HAP-1 (cell line): ENCODE results near the gene SLC9A3.

ENCODE experiments used
- DNase-seq, 2 experiments: peaks; one replicate each; pipeline ENCODE4 v3.0.0-alpha.2; 2016 to 2020; ENCODE audit warnings: low spot score in 2 of 2
- H3K27me3 ChIP-seq: fragments of 250-450 bp; sonication (Bioruptor Pico); 2 replicates; pipeline ENCODE4 v1.5.1; 2020; ENCODE audit warnings: low read depth, mild to moderate bottlenecking, moderate library complexity
- H3K36me3 ChIP-seq: fragments of 250-450 bp; sonication (Bioruptor Pico); replicated peaks from 2 replicates; pipeline ENCODE4 v1.5.1; 2020; ENCODE audit warnings: mild to moderate bottlenecking
- H3K4me1 ChIP-seq: fragments of 250-450 bp; sonication (Bioruptor Pico); 2 replicates; pipeline ENCODE4 v1.5.1; 2020; ENCODE audit warnings: mild to moderate bottlenecking
- H3K4me3 ChIP-seq: fragments of 250-450 bp; sonication (Bioruptor Pico); 2 replicates; pipeline ENCODE4 v1.5.1; 2020; ENCODE audit warnings: mild to moderate bottlenecking, moderate library complexity
- H3K9me3 ChIP-seq: fragments of 250-450 bp; sonication (Bioruptor Pico); 2 replicates; pipeline ENCODE4 v1.5.1; 2020; ENCODE audit warnings: mild to moderate bottlenecking, moderate library complexity
- in situ Hi-C: fragments of 300-500 bp; cut with MboI; formaldehyde crosslinking; loops from 3 replicates; pipeline ENCODE4 v1.14.3; 2020; ENCODE audit warnings: low sequenced_read_pairs, inconsistent platforms, mixed read lengths

Gene SLC9A3

GRCh38 chr5:444226-444625, 80.0 kb downstream of the SLC9A3 start:
- Histone ChIP-seq H3K36me3 (peaks cover 25% of the 10 kb centered on the region), H3K4me3 (peak overlapping the region; percentile 87), H3K4me1 (no peaks in the 10 kb centered on the region), H3K9me3 (no peaks in the 10 kb centered on the region), H3K27me3 (no peaks in the 10 kb centered on the region)
- in situ Hi-C loops: no loop called here
- no peak for DNase-seq

- H3K36me3 ChIP-seq: peaks cover 17% of the 10 kb centered on the region
- in situ Hi-C loops: no loop called here
- no peak for DNase-seq
Observed at GRCh38 chr5:443239-444151, 80.8 kb downstream of the SLC9A3 start.

GRCh38 chr5:442335-443238, 81.7 kb downstream of the SLC9A3 start, which contains the start of gene EXOC3:
Gene EXOC3 (plus strand): TSS chr5:443176. CDS start chr5:446206, 3,030 bp downstream.
- in situ Hi-C loops: no loop called here
- peak; percentile 42 to 76 for DNase-seq

More at GRCh38 chr5:443239-444151, 80.8 kb downstream of the SLC9A3 start:
- Histone ChIP-seq H3K9me3 (no peaks in the 10 kb centered on the region), H3K27me3 (no peaks in the 10 kb centered on the region), H3K4me3 (peak overlapping the region; percentile 87), H3K4me1 (no peaks in the 10 kb centered on the region)

GRCh38 chr5:441996-442334, 82.3 kb downstream of the SLC9A3 start:
- peaks cover 2% of the 10 kb centered on the region for H3K36me3 ChIP-seq
- no peak for DNase-seq
- H3K27me3 ChIP-seq: no peaks in the 10 kb centered on the region
- H3K4me1 ChIP-seq: no peaks in the 10 kb centered on the region
- in situ Hi-C loops: no loop called here
- H3K4me3 ChIP-seq: peak overlapping the region; percentile 87
- no peaks in the 10 kb centered on the region for H3K9me3 ChIP-seq

More at GRCh38 chr5:442335-443238, 81.7 kb downstream of the SLC9A3 start, which contains the start of gene EXOC3:
- peaks cover 8% of the 10 kb centered on the region for H3K36me3 ChIP-seq
- no peaks in the 10 kb centered on the region for H3K9me3 ChIP-seq
- no peaks in the 10 kb centered on the region for H3K27me3 ChIP-seq
- peak within 1 kb of the TSS; percentile 87 for H3K4me3 ChIP-seq
- H3K4me1 ChIP-seq: no peaks in the 10 kb centered on the region

- no peak for DNase-seq
- Histone ChIP-seq H3K36me3 (no peaks in the 10 kb centered on the region), H3K27me3 (no peaks in the 10 kb centered on the region), H3K9me3 (no peaks in the 10 kb centered on the region), H3K4me3 (no peak overlapping the region), H3K4me1 (no peaks in the 10 kb centered on the region)
- in situ Hi-C loops: no loop called here
Observed at GRCh38 chr5:440401-441201, 83.6 kb downstream of the SLC9A3 start.

- Histone ChIP-seq H3K27me3 (no peaks in the 10 kb centered on the region), H3K4me3 (no peak overlapping the region)
Observed at GRCh38 chr5:439636-440035, 84.6 kb downstream of the SLC9A3 start.

GRCh38 chr5:439181-439580, 85.1 kb downstream of the SLC9A3 start:
- Histone ChIP-seq H3K36me3 (no peaks in the 10 kb centered on the region), H3K4me3 (no peak overlapping the region), H3K27me3 (no peaks in the 10 kb centered on the region), H3K4me1 (no peaks in the 10 kb centered on the region), H3K9me3 (no peaks in the 10 kb centered on the region)
- in situ Hi-C loops: loop anchor here (5.0 kb wide), 1 partner anchor 127 kb away; no protein-coding TSS in a partner anchor
- no peak for DNase-seq

More at GRCh38 chr5:439636-440035, 84.6 kb downstream of the SLC9A3 start:
- Histone ChIP-seq H3K4me1 (no peaks in the 10 kb centered on the region), H3K9me3 (no peaks in the 10 kb centered on the region), H3K36me3 (no peaks in the 10 kb centered on the region)
- in situ Hi-C loops: loop anchor here (5.0 kb wide), 1 partner anchor 127 kb away; no protein-coding TSS in a partner anchor
- no peak for DNase-seq

- H3K4me3 ChIP-seq: no peak overlapping the region
- in situ Hi-C loops: loop anchor here (5.0 kb wide), 1 partner anchor 126 kb away; no protein-coding TSS in a partner anchor
- no peak for DNase-seq
- H3K4me1 ChIP-seq: no peaks in the 10 kb centered on the region
- no peaks in the 10 kb centered on the region for H3K9me3 ChIP-seq
- no peaks in the 10 kb centered on the region for H3K27me3 ChIP-seq
- no peaks in the 10 kb centered on the region for H3K36me3 ChIP-seq
Observed at GRCh38 chr5:438481-438981, 85.7 kb downstream of the SLC9A3 start.

GRCh38 chr5:437281-437771, 86.9 kb downstream of the SLC9A3 start:
- in situ Hi-C loops: loop anchor here (5.0 kb wide), 1 partner anchor 125 kb away; no protein-coding TSS in a partner anchor
- DNase-seq: no peak
- Histone ChIP-seq H3K36me3 (no peaks in the 10 kb centered on the region), H3K4me1 (no peaks in the 10 kb centered on the region), H3K27me3 (no peaks in the 10 kb centered on the region), H3K9me3 (no peaks in the 10 kb centered on the region), H3K4me3 (no peak overlapping the region)

- no peaks in the 10 kb centered on the region for H3K27me3 ChIP-seq
- in situ Hi-C loops: loop anchor here (5.0 kb wide), 1 partner anchor 124 kb away; no protein-coding TSS in a partner anchor
- H3K9me3 ChIP-seq: no peaks in the 10 kb centered on the region
- no peak overlapping the region for H3K4me3 ChIP-seq
- H3K4me1 ChIP-seq: no peaks in the 10 kb centered on the region
- no peaks in the 10 kb centered on the region for H3K36me3 ChIP-seq
- no peak for DNase-seq
Observed at GRCh38 chr5:436641-436975, 87.6 kb downstream of the SLC9A3 start.

- no peaks in the 10 kb centered on the region for H3K9me3 ChIP-seq
- in situ Hi-C loops: loop anchor here (5.0 kb wide), 1 partner anchor 124 kb away; no protein-coding TSS in a partner anchor
- H3K27me3 ChIP-seq: no peaks in the 10 kb centered on the region
- H3K36me3 ChIP-seq: no peaks in the 10 kb centered on the region
- peak in 1 of 2 experiments; percentile 36 for DNase-seq
- no peaks in the 10 kb centered on the region for H3K4me1 ChIP-seq
- H3K4me3 ChIP-seq: no peak overlapping the region
Observed at GRCh38 chr5:435961-436640, 88.1 kb downstream of the SLC9A3 start.

- Histone ChIP-seq H3K27me3 (no peaks in the 10 kb centered on the region), H3K4me3 (no peak overlapping the region), H3K4me1 (no peaks in the 10 kb centered on the region), H3K9me3 (no peaks in the 10 kb centered on the region), H3K36me3 (no peaks in the 10 kb centered on the region; the same call in 1 of the 2 replicates)
- in situ Hi-C loops: loop anchor here (5.0 kb wide), 1 partner anchor 123 kb away; no protein-coding TSS in a partner anchor
- DNase-seq: no peak
Observed at GRCh38 chr5:435156-435790, 89.0 kb downstream of the SLC9A3 start.
